H9 (cell line): ENCODE results near the gene LRRC55. TPM values are rescaled to one million over a fixed set of nuclear protein-coding genes. Genes with fewer than 3 reads are reported as not detected.

Experiments
- DNase-seq: peaks from one replicate; pipeline ENCODE4 v3.0.0-alpha.2; 2017
- H2AFZ ChIP-seq: one replicate; pipeline ENCODE4 v1.6.1; 2013; ENCODE audit warnings: mild to moderate bottlenecking, low read length, control low read depth, moderate library complexity
- H2AK5ac ChIP-seq: 2 replicates; pipeline ENCODE4 v1.6.1; 2013; ENCODE audit warnings: low read length, control low read depth, mixed read lengths; ENCODE audit not compliant: insufficient read length
- H2BK120ac ChIP-seq: one replicate; pipeline ENCODE4 v1.6.1; 2013; ENCODE audit warnings: low read depth, mild to moderate bottlenecking, low read length, control low read depth, inconsistent platforms; ENCODE audit not compliant: poor library complexity, severe bottlenecking
- H2BK12ac ChIP-seq: 2 replicates; pipeline ENCODE4 v1.6.1; 2013; ENCODE audit warnings: low read length, control low read depth, mixed read lengths, low read depth; ENCODE audit not compliant: insufficient read length
- H2BK15ac ChIP-seq: 2 replicates; pipeline ENCODE4 v1.6.1; 2013; ENCODE audit warnings: low read depth, low read length, control low read depth
- H2BK20ac ChIP-seq: one replicate; pipeline ENCODE4 v1.6.1; 2013; ENCODE audit warnings: low read depth, mild to moderate bottlenecking, low read length, control low read depth, inconsistent platforms; ENCODE audit not compliant: poor library complexity, severe bottlenecking
- H2BK5ac ChIP-seq: 2 replicates; pipeline ENCODE4 v1.6.1; 2013; ENCODE audit warnings: low read length, control low read depth, mixed read lengths; ENCODE audit not compliant: insufficient read length
- H3K14ac ChIP-seq: 2 replicates; pipeline ENCODE4 v1.6.1; 2013; ENCODE audit warnings: low read length, control low read depth; ENCODE audit not compliant: insufficient read depth
- H3K18ac ChIP-seq: 2 replicates; pipeline ENCODE4 v1.6.1; 2013; ENCODE audit warnings: low read depth, mild to moderate bottlenecking, mixed read lengths, low read length, control low read depth; ENCODE audit not compliant: insufficient read length
- H3K23ac ChIP-seq: 2 replicates; pipeline ENCODE4 v1.6.1; 2013; ENCODE audit warnings: low read length, control low read depth, mixed read lengths, low read depth; ENCODE audit not compliant: insufficient read length
- H3K23me2 ChIP-seq: 2 replicates; pipeline ENCODE4 v1.6.1; 2013; ENCODE audit warnings: low read depth, mild to moderate bottlenecking, mixed read lengths, low read length, control low read depth; ENCODE audit not compliant: insufficient read length, poor library complexity, severe bottlenecking
- H3K27ac ChIP-seq: 2 replicates; pipeline ENCODE4 v1.5.1; 2013; ENCODE audit warnings: low read length, control low read depth, mixed read lengths, low read depth; ENCODE audit not compliant: insufficient read length
- H3K27me3 ChIP-seq: 2 replicates; pipeline ENCODE4 v1.6.1; 2013; ENCODE audit warnings: low read length, control low read depth, inconsistent platforms; ENCODE audit not compliant: insufficient read depth
- H3K4ac ChIP-seq: 2 replicates; pipeline ENCODE4 v1.6.1; 2013; ENCODE audit warnings: low read depth, mild to moderate bottlenecking, control low read depth, inconsistent platforms, low read length, moderate library complexity
- H3K4me1 ChIP-seq: 2 replicates; pipeline ENCODE4 v1.6.1; 2013; ENCODE audit warnings: low read length, control low read depth, inconsistent platforms; ENCODE audit not compliant: insufficient read depth
- H3K4me2 ChIP-seq: 2 replicates; pipeline ENCODE4 v1.6.1; 2013; ENCODE audit warnings: low read length, control low read depth, mixed read lengths; ENCODE audit not compliant: insufficient read length, insufficient read depth
- H3K56ac ChIP-seq: 2 replicates; pipeline ENCODE4 v1.6.1; 2013; ENCODE audit warnings: low read depth, mild to moderate bottlenecking, mixed read lengths, low read length, control low read depth; ENCODE audit not compliant: insufficient read length
- H3K79me1 ChIP-seq: 2 replicates; pipeline ENCODE4 v1.6.1; 2013; ENCODE audit warnings: low read depth, mild to moderate bottlenecking, moderate library complexity, low read length, control low read depth, inconsistent platforms; ENCODE audit not compliant: insufficient read depth, poor library complexity, severe bottlenecking
- H3K79me2 ChIP-seq: 2 replicates; pipeline ENCODE4 v1.6.1; 2013; ENCODE audit warnings: low read length, control low read depth, inconsistent platforms; ENCODE audit not compliant: insufficient read depth
- H3K9ac ChIP-seq: 2 replicates; pipeline ENCODE4 v1.6.1; 2013; ENCODE audit warnings: low read length, control low read depth, mixed read lengths; ENCODE audit not compliant: insufficient read length; ENCODE audit errors: extremely low read depth
- H3K9me3 ChIP-seq: one replicate; pipeline ENCODE4 v1.6.1; 2013; ENCODE audit warnings: low read depth, low read length, inconsistent platforms; ENCODE audit not compliant: control insufficient read depth
- H3T11ph ChIP-seq: one replicate; pipeline ENCODE4 v1.6.1; 2013; ENCODE audit warnings: mild to moderate bottlenecking, low read length, control low read depth, inconsistent platforms
- H4K20me1 ChIP-seq: one replicate; pipeline ENCODE4 v1.6.1; 2013; ENCODE audit not compliant: control insufficient read depth, insufficient read length, insufficient read depth
- H4K5ac ChIP-seq: 2 replicates; pipeline ENCODE4 v1.6.1; 2013; ENCODE audit warnings: low read depth, mild to moderate bottlenecking, mixed read lengths, low read length, control low read depth; ENCODE audit not compliant: insufficient read length
- H4K8ac ChIP-seq: replicated peaks from 2 replicates; pipeline ENCODE4 v1.6.1; 2013; ENCODE audit warnings: low read length, control low read depth, mixed read lengths, low read depth; ENCODE audit not compliant: insufficient read length
- H4K91ac ChIP-seq: 2 replicates; pipeline ENCODE4 v1.6.1; 2013; ENCODE audit warnings: low read depth, mild to moderate bottlenecking, moderate library complexity, mixed read lengths, low read length, control low read depth; ENCODE audit not compliant: insufficient read length
- H3K27ac Mint-ChIP-seq, 3 experiments: 2 replicates in 2 of 3; 3 replicates in 1 of 3; pipeline ENCODE4 v1.8.0; 2020 to 2021; ENCODE audit warnings: mixed read lengths in 3 of 3, mild to moderate bottlenecking in 1 of 3, moderate library complexity in 1 of 3
- H3K27me3 Mint-ChIP-seq: 2 replicates; pipeline ENCODE4 v1.8.0; 2021; ENCODE audit warnings: low read depth, mild to moderate bottlenecking, moderate library complexity, mixed read lengths
- H3K36me3 Mint-ChIP-seq, 3 experiments: 2 replicates in 2 of 3; 3 replicates in 1 of 3; pipeline ENCODE4 v1.8.0; 2020 to 2021; ENCODE audit warnings: low read depth in 3 of 3, mixed read lengths in 3 of 3; ENCODE audit not compliant: insufficient read depth in 1 of 3
- H3K4me1 Mint-ChIP-seq, 2 experiments: 2 replicates each; pipeline ENCODE4 v1.8.0; 2020; ENCODE audit warnings: mixed read lengths in 2 of 2
- H3K4me3 Mint-ChIP-seq, 2 experiments: 2 replicates in 1 of 2; 3 replicates in 1 of 2; pipeline ENCODE4 v1.8.0; 2020 to 2021; ENCODE audit warnings: mild to moderate bottlenecking in 2 of 2, mixed read lengths in 2 of 2, moderate library complexity in 1 of 2
- H3K9me3 Mint-ChIP-seq, 2 experiments: 2 replicates in 1 of 2; 3 replicates in 1 of 2; pipeline ENCODE4 v1.8.0; 2020; ENCODE audit warnings: mild to moderate bottlenecking in 2 of 2, mixed read lengths in 2 of 2, moderate library complexity in 1 of 2
- WGBS: extraction: QIAGEN DNeasy Blood & Tissue Kit; methylation state at CpG from one replicate; pipeline ENCODE4 v1.1.7; 2013; ENCODE audit warnings: missing lambda C conversion rate, low lambda C conversion rate, mixed read lengths; ENCODE audit not compliant: insufficient read length; ENCODE audit errors: extremely low coverage; 5-methylcytosine and 5-hydroxymethylcytosine counted together
- total RNA-seq: library from RNA; stranded (reverse); gene quantifications from 2 replicates; pipeline ENCODE4 v1.2.1, GENCODE V29; 2021
- TF ChIP-seq, protein P1 (sequence below): fragments of 200-600 bp; sonication (generic); conservative IDR thresholded peaks from 3 replicates; pipeline ENCODE4 v1.8.0; 2021; ENCODE audit warnings: antibody characterized with exemption, mild to moderate bottlenecking

The LRRC55 gene
- total RNA-seq, 1 experiment from 2014 or later, result 1.0 TPM

- Histone ChIP-seq H2BK12ac (no peak overlapping the region), H4K20me1 (no peaks in the 10 kb centered on the region), H3K9me3 (no peaks in the 10 kb centered on the region), H3K4me1 (no peaks in the 10 kb centered on the region), H2BK20ac (no peak overlapping the region), H3K27me3 (no peaks in the 10 kb centered on the region), H3K9ac (no peak overlapping the region), H3K4ac (no peak overlapping the region), H4K8ac (no peak overlapping the region), H4K5ac (no peak overlapping the region), H2BK5ac (no peak overlapping the region), H3K18ac (no peak overlapping the region), H2BK120ac (no peak overlapping the region), H2AK5ac (no peak overlapping the region), H3K4me2 (no peak overlapping the region), H3K23me2 (no peaks in the 10 kb centered on the region), H3K79me2 (no peaks in the 10 kb centered on the region), H3T11ph (no peak overlapping the region), H3K23ac (no peak overlapping the region), H2BK15ac (no peak overlapping the region), H4K91ac (no peak overlapping the region), H3K14ac (no peak overlapping the region), H3K27ac (no peak overlapping the region), H3K79me1 (no peaks in the 10 kb centered on the region), H2AFZ (no peak overlapping the region), H3K56ac (no peak overlapping the region)
- Mint-ChIP-seq H3K4me1 (peaks cover 0 to 3% of the 10 kb centered on the region in 2 experiments; a peak in 1 of 4 replicates), H3K36me3 (no peaks in the 10 kb centered on the region), H3K9me3 (no peaks in the 10 kb centered on the region; a peak in 1 of 5 replicates), H3K27ac (no peak overlapping the region), H3K4me3 (no peak overlapping the region), H3K27me3 (peaks cover 2% of the 10 kb centered on the region; the same call in 1 of the 2 replicates)
- DNase-seq, result no peak
- WGBS, result no CpG with 5 or more reads among the region's 9 CpGs
- TF ChIP-seq, protein P1, sequence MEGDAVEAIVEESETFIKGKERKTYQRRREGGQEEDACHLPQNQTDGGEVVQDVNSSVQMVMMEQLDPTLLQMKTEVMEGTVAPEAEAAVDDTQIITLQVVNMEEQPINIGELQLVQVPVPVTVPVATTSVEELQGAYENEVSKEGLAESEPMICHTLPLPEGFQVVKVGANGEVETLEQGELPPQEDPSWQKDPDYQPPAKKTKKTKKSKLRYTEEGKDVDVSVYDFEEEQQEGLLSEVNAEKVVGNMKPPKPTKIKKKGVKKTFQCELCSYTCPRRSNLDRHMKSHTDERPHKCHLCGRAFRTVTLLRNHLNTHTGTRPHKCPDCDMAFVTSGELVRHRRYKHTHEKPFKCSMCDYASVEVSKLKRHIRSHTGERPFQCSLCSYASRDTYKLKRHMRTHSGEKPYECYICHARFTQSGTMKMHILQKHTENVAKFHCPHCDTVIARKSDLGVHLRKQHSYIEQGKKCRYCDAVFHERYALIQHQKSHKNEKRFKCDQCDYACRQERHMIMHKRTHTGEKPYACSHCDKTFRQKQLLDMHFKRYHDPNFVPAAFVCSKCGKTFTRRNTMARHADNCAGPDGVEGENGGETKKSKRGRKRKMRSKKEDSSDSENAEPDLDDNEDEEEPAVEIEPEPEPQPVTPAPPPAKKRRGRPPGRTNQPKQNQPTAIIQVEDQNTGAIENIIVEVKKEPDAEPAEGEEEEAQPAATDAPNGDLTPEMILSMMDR, result no peak
These were observed 37.0 kb upstream of the LRRC55 start for GRCh38 chr11:57144531-57145320.
